Stimulated activated CD4-positive, alpha-beta T cell treated with anti-CD3 and anti-CD28 coated beads, Interleukin-4, amount 100 ng/mL, for 1 hour (primary cell): ENCODE data around the gene CHCHD3.
"Not testable (repeated sequence)": the region's sequence is repeated elsewhere in the genome, so short reads cannot be mapped to it uniquely, and the experiment has no call there.

Source experiments
- DNase-seq: peaks from one replicate; pipeline ENCODE4 v3.0.0-alpha.2; 2020

CHCHD3 gene

GRCh38 chr7:132942701-132943100 is 139.2 kb downstream of the CHCHD3 start:
- DNase-seq = no peak

DNA sequence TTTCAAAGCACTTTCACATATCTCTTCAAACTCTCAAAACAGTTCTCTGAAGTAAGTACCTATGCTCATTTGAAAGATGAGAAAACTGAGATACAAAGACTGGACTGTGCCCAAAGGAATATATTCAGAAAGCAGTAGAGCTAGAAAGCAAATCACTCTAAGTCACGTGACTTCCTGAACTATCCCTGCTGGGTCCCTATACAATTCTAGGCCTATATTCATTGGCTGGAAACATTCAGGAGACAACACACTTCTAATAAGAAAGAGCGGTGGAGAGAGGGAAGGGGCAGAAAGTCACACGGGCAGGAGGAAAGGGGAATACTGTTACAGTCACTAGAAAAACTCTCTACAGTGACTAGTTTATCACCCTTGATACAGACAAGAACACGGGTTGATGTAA is 140.0 kb downstream of the CHCHD3 start:
- no peak for DNase-seq

DNA sequence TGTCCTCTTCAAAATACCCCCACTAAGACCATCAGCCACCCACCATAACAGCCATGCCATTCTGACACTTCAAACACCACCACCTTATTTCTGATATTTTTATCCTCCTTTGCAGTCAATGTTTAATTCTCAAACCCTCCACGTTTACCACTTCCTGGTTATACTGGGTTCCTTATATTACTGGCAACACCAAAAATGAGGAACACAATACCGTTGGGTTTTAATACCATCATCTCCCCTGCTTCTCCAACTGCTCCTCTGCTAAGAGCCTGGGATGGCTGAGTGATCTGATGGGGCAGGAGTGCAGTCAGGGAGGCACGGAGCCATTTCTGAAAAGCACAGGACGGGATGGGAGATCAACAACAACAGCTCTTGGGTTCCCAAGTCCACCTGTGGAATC is 140.5 kb downstream of the CHCHD3 start:
- DNase-seq = no peak

- DNase-seq = no peak
These were observed 141.8 kb downstream of the CHCHD3 start for GRCh38 chr7:132940084-132940483.

DNA sequence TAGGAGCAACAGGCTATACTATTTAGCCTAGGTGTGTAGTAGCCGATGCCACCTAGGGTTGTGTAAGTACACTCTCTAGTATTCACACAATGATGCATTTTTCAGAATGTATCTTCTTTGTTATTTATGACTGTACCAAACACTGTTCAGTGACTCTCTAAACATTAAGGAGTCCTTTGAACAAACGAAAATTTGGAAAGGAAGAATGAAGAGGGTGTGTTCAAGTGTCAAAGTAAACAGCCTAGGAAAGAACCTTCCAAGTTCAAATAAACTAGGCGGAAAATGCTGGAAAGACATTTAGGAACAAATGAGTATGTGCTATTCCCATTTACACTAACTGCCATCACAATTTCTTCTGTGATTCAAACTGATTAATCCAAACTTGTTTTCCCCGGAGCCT is 142.4 kb downstream of the CHCHD3 start:
- no peak for DNase-seq

DNA sequence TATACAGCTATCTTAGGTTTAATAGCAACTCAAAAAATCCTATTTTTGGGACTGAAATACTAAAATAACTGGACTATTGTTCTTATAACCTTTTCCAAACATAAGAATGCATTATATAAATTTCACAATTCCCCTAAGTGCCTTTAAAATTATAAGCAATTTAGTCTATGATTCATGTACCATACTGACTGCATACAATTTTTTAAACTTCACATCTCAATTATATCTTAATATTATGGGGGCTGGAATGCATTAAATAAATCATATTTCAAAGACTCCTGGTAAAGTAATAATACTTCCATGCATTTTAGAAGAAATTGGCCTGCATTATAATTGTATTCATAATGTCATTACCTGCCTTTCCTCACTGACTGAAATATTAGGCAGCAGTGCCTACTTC is 144.6 kb downstream of the CHCHD3 start:
- DNase-seq = no peak

GRCh38 chr7:132935608-132936007 is 146.3 kb downstream of the CHCHD3 start:
- DNase-seq = no peak

GRCh38 chr7:132934017-132934416 is 147.9 kb downstream of the CHCHD3 start:
- DNase-seq = no peak

GRCh38 chr7:132933072-132933458 is 148.8 kb downstream of the CHCHD3 start:
- DNase-seq = no peak

GRCh38 chr7:132932296-132933071 is 149.4 kb downstream of the CHCHD3 start:
- DNase-seq = no peak

- DNase-seq = no peak
These were observed 151.0 kb downstream of the CHCHD3 start for GRCh38 chr7:132930881-132931280.

- not testable (repeated sequence) for DNase-seq
These were observed 151.9 kb downstream of the CHCHD3 start for GRCh38 chr7:132929944-132930343.

GRCh38 chr7:132919771-132920170 is 162.1 kb downstream of the CHCHD3 start:
- DNase-seq = no peak

DNA sequence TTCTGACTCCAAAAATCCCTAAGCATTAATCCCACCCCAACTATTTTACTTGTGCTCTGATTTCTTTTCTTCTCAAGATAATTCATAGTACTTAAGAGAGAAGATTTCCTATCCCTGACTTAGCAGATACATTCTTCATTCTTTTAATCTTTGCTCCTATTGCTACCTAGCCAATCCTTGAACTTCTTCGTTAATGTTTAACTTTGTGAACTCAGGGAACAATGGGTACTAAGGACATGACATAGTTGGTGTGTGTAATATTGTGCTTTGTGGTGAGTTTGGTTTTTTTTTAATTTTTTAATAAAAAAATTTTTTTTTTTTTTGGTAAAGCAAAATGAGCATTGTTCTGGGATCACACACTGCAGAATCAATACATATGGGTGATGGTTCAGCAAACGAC is 166.2 kb downstream of the CHCHD3 start:
- DNase-seq = no peak

- DNase-seq = no peak
These were observed 171.2 kb downstream of the CHCHD3 start for GRCh38 chr7:132910657-132911056.

DNA sequence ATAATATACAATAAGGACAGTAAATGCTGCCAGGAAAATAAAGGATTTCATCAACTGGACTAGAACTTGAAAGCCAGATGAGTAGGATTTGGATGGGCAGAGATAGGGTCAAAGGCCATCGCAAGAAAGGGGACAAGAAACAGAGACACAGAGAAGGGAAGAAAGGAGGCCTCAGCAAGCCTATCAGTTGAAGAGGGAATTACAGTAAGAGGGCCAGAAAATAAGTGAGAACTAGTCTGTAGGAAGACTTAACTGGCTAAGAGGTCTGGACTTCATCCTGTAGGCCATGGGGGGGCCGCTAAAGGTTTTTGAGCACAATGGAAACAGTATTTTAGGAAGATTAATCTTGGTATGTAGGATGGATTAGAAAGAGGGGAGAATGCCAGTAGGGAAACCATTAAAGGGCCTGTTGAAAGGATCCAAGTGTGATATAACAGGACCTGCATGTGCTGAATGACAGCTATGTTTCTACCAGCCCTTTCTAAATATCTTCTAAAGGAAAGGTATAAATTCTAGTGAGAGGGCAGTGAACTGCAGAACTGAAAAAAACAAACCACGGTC is 174.4 kb downstream of the CHCHD3 start:
- DNase-seq = no peak

- no peak for DNase-seq
These were observed 175.6 kb downstream of the CHCHD3 start for GRCh38 chr7:132906193-132906835.

DNA sequence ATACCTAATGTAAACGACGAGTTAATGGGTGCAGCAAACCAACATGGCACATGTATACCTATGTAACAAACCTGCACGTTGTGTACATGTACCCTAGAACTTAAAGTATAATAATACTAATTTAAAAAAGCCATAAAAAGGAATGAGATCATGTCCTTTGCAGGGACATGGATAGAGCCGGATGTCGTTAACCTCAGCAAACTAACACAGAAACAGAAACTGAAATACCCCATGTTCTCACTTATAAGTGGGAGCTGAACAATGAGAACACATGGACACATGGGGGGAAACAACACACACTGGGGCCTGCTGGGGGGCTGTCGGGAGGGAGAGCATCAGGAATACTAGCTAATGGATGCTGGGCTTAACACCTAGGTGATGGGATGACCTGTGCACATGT is 176.8 kb downstream of the CHCHD3 start:
- not testable (repeated sequence) for DNase-seq

DNA sequence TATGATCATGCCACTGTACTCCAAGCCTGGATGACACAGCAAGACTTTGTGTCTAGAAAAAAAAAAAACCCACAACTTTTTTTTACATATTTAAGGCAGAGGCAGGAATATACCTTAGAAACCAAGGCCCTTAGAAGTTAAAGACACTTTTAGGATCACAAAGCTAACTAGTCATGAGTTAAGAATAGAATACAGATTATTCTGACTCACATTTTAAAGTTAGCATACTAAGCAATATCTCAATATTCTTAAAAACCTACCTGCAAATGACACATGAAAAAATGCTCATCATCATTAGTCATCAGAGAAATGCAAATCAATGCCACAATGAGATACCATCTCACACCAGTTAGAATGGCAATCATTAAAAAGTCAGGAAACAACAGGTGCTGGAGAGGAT is 177.7 kb downstream of the CHCHD3 start:
- DNase-seq = no peak

GRCh38 chr7:132902294-132902693 is 179.6 kb downstream of the CHCHD3 start:
- not testable (repeated sequence) for DNase-seq

DNA sequence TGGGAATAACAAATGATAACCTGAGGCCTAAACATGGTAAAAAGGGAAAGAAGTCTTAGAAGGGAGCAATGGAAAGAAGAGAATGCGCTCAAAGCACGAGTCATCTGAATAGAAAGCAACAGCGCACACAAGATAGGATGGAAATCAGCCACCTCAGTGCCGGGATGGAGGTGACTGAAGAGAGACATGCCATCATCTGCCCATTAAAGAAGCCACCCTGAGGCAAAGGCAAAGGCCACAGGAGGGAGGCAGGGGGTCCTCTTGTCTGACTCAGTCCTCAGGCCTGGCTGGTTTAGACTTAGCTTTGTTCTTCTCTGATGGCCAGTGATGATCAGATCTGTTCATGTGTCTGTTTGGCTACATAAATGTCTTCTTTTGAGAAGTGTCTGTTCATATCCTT is 180.6 kb downstream of the CHCHD3 start:
- DNase-seq = no peak

- DNase-seq = no peak
These were observed 182.1 kb downstream of the CHCHD3 start for GRCh38 chr7:132899833-132900232.

DNA sequence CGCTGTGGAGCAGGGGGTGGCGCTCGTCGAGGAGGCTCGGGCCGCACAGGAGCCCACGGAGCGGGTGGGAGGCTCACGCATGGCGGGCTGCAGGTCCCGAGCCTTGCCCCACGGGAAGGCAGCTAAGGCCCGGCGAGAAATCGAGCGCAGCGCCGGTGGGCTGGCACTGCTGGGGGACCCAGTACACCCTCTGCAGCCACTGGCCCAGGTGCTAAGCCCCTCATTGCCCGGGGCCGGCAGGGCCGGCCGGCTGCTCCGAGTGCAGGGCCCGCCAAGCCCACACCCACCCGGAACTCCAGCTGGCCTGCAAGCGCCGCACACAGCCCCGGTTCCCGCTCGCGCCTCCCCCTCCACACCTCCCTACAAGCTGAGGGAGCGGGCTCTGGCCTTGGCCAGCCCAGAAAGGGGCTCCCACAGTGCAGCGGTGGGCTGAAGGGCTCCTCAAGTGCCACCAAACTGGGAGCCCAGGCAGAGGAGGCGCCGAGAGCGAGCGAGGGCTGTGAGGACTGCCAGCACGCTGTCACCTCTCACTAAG is 183.2 kb downstream of the CHCHD3 start:
- DNase-seq = not testable (repeated sequence)

GRCh38 chr7:132897093-132897687 is 184.7 kb downstream of the CHCHD3 start:
- no peak for DNase-seq
